ENCODE results near the gene NUSAP1. TPM values are rescaled to one million over a fixed set of nuclear protein-coding genes. Genes with fewer than 3 reads are reported as not detected.

The NUSAP1 gene
- total and polyA plus RNA-seq, 4 experiments from 2014 or later, result 1.8 to 4.4 (median 3.9) TPM

GRCh38 chr15:41387646-41388045 is 55.0 kb downstream of the NUSAP1 start:
- Mint-ChIP-seq H3K27me3 (no peaks in the 10 kb centered on the region), H3K27ac (no peak overlapping the region), H3K9me3 (no peaks in the 10 kb centered on the region), H3K4me3 (no peak overlapping the region), H3K4me1 (peaks cover under 1 to 7% (median 5%) of the 10 kb centered on the region in 4 donors), H3K36me3 (peaks cover 18 to 29% of the 10 kb centered on the region in 2 donors)
- POLR2A ChIA-PET (ENCODE audit: partially characterized antibody), result no interaction called here
- no peaks in the 10 kb centered on the region for H3K27me3 ChIP-seq (ENCODE audit: insufficient read depth, low read length)
- no peaks in the 10 kb centered on the region for H3K4me1 ChIP-seq (ENCODE audit: insufficient read depth, low read length)
- DNase-seq, result no peak
- intact Hi-C loops (cut with micrococcal nuclease), result no loop called here
- no peaks in the 10 kb centered on the region for H3K36me3 ChIP-seq (ENCODE audit: insufficient read depth, low read length)
- no peak overlapping the region for H3K27ac ChIP-seq (ENCODE audit: low read depth, low read length)
- H3K4me3 ChIP-seq (ENCODE audit: low read length in 2 of 2), result no peak overlapping the region
- no peaks in the 10 kb centered on the region for H3K9me3 ChIP-seq (ENCODE audit: control insufficient read depth in 1 of 2, low read length in 2 of 2)
- CTCF ChIA-PET (ENCODE audit: partially characterized antibody), result interaction anchor here (1.6 kb wide), 1 partner anchor 10 kb away, joined by 3 read pairs; no protein-coding TSS in a partner anchor

DNA sequence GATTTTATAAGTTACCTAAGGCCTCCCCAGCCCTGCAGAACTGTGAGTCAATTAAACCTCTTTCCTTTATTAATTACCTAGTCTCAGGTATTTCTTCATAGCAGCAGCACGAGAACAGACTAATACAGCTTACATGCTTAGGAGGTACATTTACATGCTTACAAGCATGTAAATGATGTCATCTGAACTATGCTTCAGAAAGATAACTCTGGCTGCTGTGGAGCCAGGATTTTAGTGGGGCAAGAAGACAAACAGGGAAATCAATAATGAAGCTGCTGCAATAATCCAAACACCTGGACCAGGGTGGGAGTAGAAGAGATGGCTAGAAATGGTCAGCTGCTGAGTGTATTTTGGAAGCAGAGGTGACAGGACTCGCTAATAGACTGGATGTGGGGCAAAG is 60.0 kb downstream of the NUSAP1 start:
- ChIA-PET CTCF (ENCODE audit: partially characterized antibody) (no interaction called here), POLR2A (ENCODE audit: partially characterized antibody) (no interaction called here)
- H3K27me3 Mint-ChIP-seq, result no peaks in the 10 kb centered on the region
- Histone ChIP-seq H3K4me1 (ENCODE audit: insufficient read depth, low read length) (peaks cover 11% of the 10 kb centered on the region), H3K9me3 (ENCODE audit: control insufficient read depth in 1 of 2, low read length in 2 of 2) (no peaks in the 10 kb centered on the region), H3K36me3 (ENCODE audit: insufficient read depth, low read length) (peaks cover 21% of the 10 kb centered on the region), H3K27me3 (ENCODE audit: insufficient read depth, low read length) (no peaks in the 10 kb centered on the region), H3K4me3 (ENCODE audit: low read length in 2 of 2) (no peak overlapping the region), H3K27ac (ENCODE audit: low read depth, low read length) (no peak overlapping the region)
- intact Hi-C loops (cut with micrococcal nuclease), result no loop called here
- H3K4me3 Mint-ChIP-seq, result no peak overlapping the region
- no peak for DNase-seq
- H3K36me3 Mint-ChIP-seq, result peaks cover 34 to 39% of the 10 kb centered on the region in 2 donors
- H3K9me3 Mint-ChIP-seq, result no peaks in the 10 kb centered on the region
- peaks cover 12 to 21% (median 19%) of the 10 kb centered on the region in 4 donors for H3K4me1 Mint-ChIP-seq
- peak overlapping the region in 6 of 7 donors; percentile 3 to 78 (median 35) for H3K27ac Mint-ChIP-seq

- Mint-ChIP-seq H3K36me3 (peaks cover 30 to 31% of the 10 kb centered on the region in 2 donors), H3K27ac (peak overlapping the region in 4 of 7 donors; percentile 1 to 87 (median 50)), H3K4me1 (peaks cover 12 to 21% (median 19%) of the 10 kb centered on the region in 4 donors), H3K9me3 (no peaks in the 10 kb centered on the region), H3K4me3 (peak overlapping the region in 1 of 8 donors; percentile 15), H3K27me3 (no peaks in the 10 kb centered on the region)
- no peaks in the 10 kb centered on the region for H3K27me3 ChIP-seq (ENCODE audit: insufficient read depth, low read length)
- POLR2A ChIA-PET (ENCODE audit: partially characterized antibody), result no interaction called here
- H3K4me3 ChIP-seq (ENCODE audit: low read length in 2 of 2), result no peak overlapping the region
- no peaks in the 10 kb centered on the region for H3K9me3 ChIP-seq (ENCODE audit: control insufficient read depth in 1 of 2, low read length in 2 of 2)
- H3K36me3 ChIP-seq (ENCODE audit: insufficient read depth, low read length), result peaks cover 21% of the 10 kb centered on the region
- no peak overlapping the region for H3K27ac ChIP-seq (ENCODE audit: low read depth, low read length)
- CTCF ChIA-PET (ENCODE audit: partially characterized antibody), result no interaction called here
- peaks cover 11% of the 10 kb centered on the region for H3K4me1 ChIP-seq (ENCODE audit: insufficient read depth, low read length)
- intact Hi-C loops (cut with micrococcal nuclease), result no loop called here
- no peak for DNase-seq
These were observed 62.2 kb downstream of the NUSAP1 start for GRCh38 chr15:41394924-41395323.

DNA sequence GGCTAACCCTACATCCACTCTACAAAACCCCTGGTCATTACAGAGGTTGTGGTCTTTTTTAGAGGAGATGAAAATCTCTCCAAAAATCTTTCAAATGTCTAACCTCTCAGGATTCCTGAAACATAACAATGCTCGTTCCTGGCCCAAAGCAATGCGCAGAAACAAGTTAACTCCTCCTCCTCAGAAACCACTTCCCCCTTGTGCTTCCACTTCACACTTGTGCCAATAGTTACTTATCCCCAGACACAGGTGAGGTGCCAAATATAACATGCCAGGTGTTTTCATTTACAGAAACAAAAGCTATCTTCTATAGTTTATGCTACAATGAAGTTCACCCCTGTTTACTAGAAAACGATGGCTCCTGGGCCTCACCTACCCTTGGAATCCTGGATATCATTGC is 63.4 kb downstream of the NUSAP1 start:
- H3K4me1 Mint-ChIP-seq, result peaks cover 14 to 25% (median 20%) of the 10 kb centered on the region in 4 donors
- CTCF ChIA-PET (ENCODE audit: partially characterized antibody), result no interaction called here
- H3K4me3 ChIP-seq (ENCODE audit: low read length in 2 of 2), result no peak overlapping the region
- no peaks in the 10 kb centered on the region for H3K27me3 Mint-ChIP-seq
- H3K27ac ChIP-seq (ENCODE audit: low read depth, low read length), result no peak overlapping the region
- H3K4me3 Mint-ChIP-seq, result no peak overlapping the region
- no peaks in the 10 kb centered on the region for H3K9me3 Mint-ChIP-seq
- peaks cover 21% of the 10 kb centered on the region for H3K36me3 ChIP-seq (ENCODE audit: insufficient read depth, low read length)
- H3K9me3 ChIP-seq (ENCODE audit: control insufficient read depth in 1 of 2, low read length in 2 of 2), result no peaks in the 10 kb centered on the region
- intact Hi-C loops (cut with micrococcal nuclease), result no loop called here
- DNase-seq, result no peak
- no peaks in the 10 kb centered on the region for H3K27me3 ChIP-seq (ENCODE audit: insufficient read depth, low read length)
- peaks cover 29 to 30% of the 10 kb centered on the region in 2 donors for H3K36me3 Mint-ChIP-seq
- H3K27ac Mint-ChIP-seq, result peak overlapping the region in 3 of 7 donors; percentile 15 to 62 (median 52)
- POLR2A ChIA-PET (ENCODE audit: partially characterized antibody), result no interaction called here
- H3K4me1 ChIP-seq (ENCODE audit: insufficient read depth, low read length), result peaks cover 15% of the 10 kb centered on the region

GRCh38 chr15:41401904-41402267 is 69.2 kb downstream of the NUSAP1 start:
- peak overlapping the region; percentile 92 to 97 (median 96) for H3K27ac Mint-ChIP-seq
- Histone ChIP-seq H3K4me1 (ENCODE audit: insufficient read depth, low read length) (peaks cover 17% of the 10 kb centered on the region), H3K27ac (ENCODE audit: low read depth, low read length) (peak overlapping the region; percentile 69), H3K27me3 (ENCODE audit: insufficient read depth, low read length) (no peaks in the 10 kb centered on the region), H3K4me3 (ENCODE audit: low read length in 2 of 2) (peak overlapping the region; percentile 74 to 87), H3K9me3 (ENCODE audit: control insufficient read depth in 1 of 2, low read length in 2 of 2) (no peaks in the 10 kb centered on the region), H3K36me3 (ENCODE audit: insufficient read depth, low read length) (peaks cover under 1% of the 10 kb centered on the region)
- POLR2A ChIA-PET (ENCODE audit: partially characterized antibody), result interaction anchor here (0.8 to 1.5 kb wide), 9 partner anchors 9 to 1732 kb away, joined by 3 to 5 read pairs (median 3); partner anchors contain the start of genes CHP1, MAPKBP1 and TMEM62
- peaks cover 0 to 2% (median 0%) of the 10 kb centered on the region in 8 donors for H3K9me3 Mint-ChIP-seq
- intact Hi-C loops (cut with micrococcal nuclease), result loop anchor here (1.0 to 2.0 kb wide), 3 partner anchors 15 to 171 kb away; partner anchors contain the start of genes CHP1, EXD1, NUSAP1 and OIP5
- peaks cover 0 to 10% of the 10 kb centered on the region in 2 donors for H3K36me3 Mint-ChIP-seq
- H3K4me1 Mint-ChIP-seq, result peaks cover 8 to 33% (median 15%) of the 10 kb centered on the region in 4 donors
- H3K4me3 Mint-ChIP-seq, result peak overlapping the region; percentile 88 to 99 (median 95)
- H3K27me3 Mint-ChIP-seq, result no peaks in the 10 kb centered on the region
- CTCF ChIA-PET (ENCODE audit: partially characterized antibody), result interaction anchor here (0.6 to 1.0 kb wide), 2 partner anchors 25 to 171 kb away, joined by 3 to 6 read pairs; partner anchors contain the start of gene CHP1
- no peak for DNase-seq

DNA sequence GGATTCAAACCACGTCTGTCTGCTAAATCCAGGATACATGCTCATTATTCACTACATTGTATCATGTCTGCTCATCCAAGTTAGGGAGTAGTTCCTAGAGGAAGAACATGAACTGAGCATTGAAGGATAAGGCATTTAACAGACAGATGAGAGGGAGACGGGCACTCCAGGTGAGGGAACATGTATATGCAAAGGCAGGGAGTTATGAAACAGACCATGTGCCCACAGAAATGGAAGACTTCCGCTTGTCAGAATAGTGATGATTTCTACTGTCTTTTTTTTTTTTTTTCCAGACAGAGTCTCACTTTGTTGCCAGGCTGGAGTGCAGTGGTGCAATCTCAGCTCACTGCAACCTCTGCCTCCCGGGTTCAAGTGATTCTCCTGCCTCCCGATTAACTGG is 74.7 kb downstream of the NUSAP1 start:
- CTCF ChIA-PET (ENCODE audit: partially characterized antibody), result no interaction called here
- no peak overlapping the region for H3K27ac Mint-ChIP-seq
- H3K4me3 Mint-ChIP-seq, result no peak overlapping the region

DNA sequence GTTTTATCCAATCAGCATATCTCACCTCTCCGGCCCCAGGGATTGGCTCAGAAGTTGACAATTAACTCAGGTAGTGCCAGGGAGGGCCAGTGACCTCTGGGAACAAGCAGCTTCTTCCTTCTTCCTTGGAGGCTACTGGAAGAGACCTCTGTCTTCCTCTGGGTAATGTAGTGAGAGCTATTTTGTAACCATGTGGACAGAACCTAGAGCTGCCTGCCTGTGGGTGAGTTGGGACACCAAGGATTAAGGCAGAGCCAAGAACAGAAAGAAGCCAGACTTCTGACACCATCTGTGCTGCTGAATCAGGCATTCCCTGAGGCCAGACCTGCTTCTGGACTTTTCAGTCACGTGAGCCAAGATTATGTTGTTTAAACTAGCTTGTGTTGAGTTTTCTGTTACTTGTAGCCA is 75.6 kb downstream of the NUSAP1 start:
- no peaks in the 10 kb centered on the region for H3K9me3 Mint-ChIP-seq
- intact Hi-C loops (cut with micrococcal nuclease), result no loop called here
- POLR2A ChIA-PET (ENCODE audit: partially characterized antibody), result no interaction called here

More for the DNA sequence above, 74.7 kb downstream of the NUSAP1 start:
- peaks cover 5 to 22% (median 10%) of the 10 kb centered on the region in 4 donors for H3K4me1 Mint-ChIP-seq
- peaks cover 0 to 2% (median 0%) of the 10 kb centered on the region in 8 donors for H3K9me3 Mint-ChIP-seq
- H3K36me3 Mint-ChIP-seq, result peaks cover 0 to 6% of the 10 kb centered on the region in 2 donors
- no peaks in the 10 kb centered on the region for H3K36me3 ChIP-seq (ENCODE audit: insufficient read depth, low read length)
- H3K27me3 ChIP-seq (ENCODE audit: insufficient read depth, low read length), result no peaks in the 10 kb centered on the region
- H3K4me3 ChIP-seq (ENCODE audit: low read length in 2 of 2), result no peak overlapping the region
- H3K9me3 ChIP-seq (ENCODE audit: control insufficient read depth in 1 of 2, low read length in 2 of 2), result no peaks in the 10 kb centered on the region
- no peak for DNase-seq
- intact Hi-C loops (cut with micrococcal nuclease), result no loop called here
- peaks cover 6% of the 10 kb centered on the region for H3K4me1 ChIP-seq (ENCODE audit: insufficient read depth, low read length)
- H3K27ac ChIP-seq (ENCODE audit: low read depth, low read length), result no peak overlapping the region
- no peaks in the 10 kb centered on the region for H3K27me3 Mint-ChIP-seq
- POLR2A ChIA-PET (ENCODE audit: partially characterized antibody), result no interaction called here

More for the DNA sequence above, 75.6 kb downstream of the NUSAP1 start:
- Mint-ChIP-seq H3K4me3 (no peak overlapping the region), H3K27ac (peak overlapping the region in 1 of 7 donors; percentile 12), H3K27me3 (no peaks in the 10 kb centered on the region), H3K36me3 (no peaks in the 10 kb centered on the region), H3K4me1 (peaks cover 3 to 16% (median 5%) of the 10 kb centered on the region in 4 donors)
- no peak overlapping the region for H3K27ac ChIP-seq (ENCODE audit: low read depth, low read length)
- CTCF ChIA-PET (ENCODE audit: partially characterized antibody), result no interaction called here
- H3K9me3 ChIP-seq (ENCODE audit: control insufficient read depth in 1 of 2, low read length in 2 of 2), result no peaks in the 10 kb centered on the region
- H3K4me3 ChIP-seq (ENCODE audit: low read length in 2 of 2), result no peak overlapping the region
- H3K27me3 ChIP-seq (ENCODE audit: insufficient read depth, low read length), result no peaks in the 10 kb centered on the region
- DNase-seq, result no peak
- H3K4me1 ChIP-seq (ENCODE audit: insufficient read depth, low read length), result peaks cover 2% of the 10 kb centered on the region
- no peaks in the 10 kb centered on the region for H3K36me3 ChIP-seq (ENCODE audit: insufficient read depth, low read length)

Measured in CD4-positive, alpha-beta memory T cell (primary cell).